ENCODE data around the gene NOL4L. TPM values are rescaled to one million over a fixed set of nuclear protein-coding genes. Genes with fewer than 3 reads are reported as not detected.
"Not testable (repeated sequence)": the region's sequence is repeated elsewhere in the genome, so short reads cannot be mapped to it uniquely, and the experiment has no call there.

The NOL4L gene
- total and polyA plus RNA-seq, 9 donors, result 10.4 to 20.0 (median 16.1) TPM

DNA sequence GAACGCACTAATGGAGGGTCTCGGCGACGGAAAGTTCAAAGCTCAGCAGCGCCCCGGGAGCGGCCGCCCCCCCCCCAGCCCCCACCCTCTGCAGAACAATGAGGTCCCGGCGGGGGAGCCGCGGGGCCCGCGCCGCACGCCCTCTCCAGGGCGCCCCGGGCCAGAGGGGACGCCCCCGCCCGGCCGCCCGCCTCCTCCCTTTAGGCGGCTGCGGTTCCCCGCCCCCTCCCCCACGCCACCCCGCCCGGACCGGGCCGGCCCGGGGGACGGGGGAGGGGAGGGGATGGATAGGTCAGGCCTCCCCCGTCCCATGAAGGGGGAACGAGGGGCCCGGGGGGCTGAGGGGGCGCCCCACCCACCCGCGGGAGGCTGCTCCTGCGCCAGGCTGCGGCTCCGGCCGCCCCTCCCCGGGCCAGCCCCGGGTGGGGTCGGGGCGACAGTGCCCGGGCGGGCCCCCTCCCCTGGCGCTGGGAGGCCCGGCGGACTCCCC, 1.5 kb downstream of the NOL4L start:
- DNase-seq, result peak; percentile 62
- no peak overlapping the region for H3K27ac ChIP-seq (ENCODE audit: low read length)
- H3K27me3 ChIP-seq (ENCODE audit: control insufficient read depth, insufficient read depth, low read length), result peaks cover 29% of the 10 kb centered on the region
- H3K4me3 ChIP-seq (ENCODE audit: low read length), result peak overlapping the region; percentile 24
- no peaks in the 10 kb centered on the region for H3K36me3 ChIP-seq (ENCODE audit: control insufficient read depth, insufficient read depth, low read length)
- no peaks in the 10 kb centered on the region for H3K9me3 ChIP-seq (replicated peaks; ENCODE audit: control insufficient read depth, low read depth, low read length)
- whole genome bisulfite sequencing (ENCODE audit: insufficient coverage), result 0% methylated on average over 4 of the region's 52 CpGs
- peaks cover 33% of the 10 kb centered on the region for H3K4me1 ChIP-seq (ENCODE audit: control insufficient read depth, insufficient read depth, low read length)

DNA sequence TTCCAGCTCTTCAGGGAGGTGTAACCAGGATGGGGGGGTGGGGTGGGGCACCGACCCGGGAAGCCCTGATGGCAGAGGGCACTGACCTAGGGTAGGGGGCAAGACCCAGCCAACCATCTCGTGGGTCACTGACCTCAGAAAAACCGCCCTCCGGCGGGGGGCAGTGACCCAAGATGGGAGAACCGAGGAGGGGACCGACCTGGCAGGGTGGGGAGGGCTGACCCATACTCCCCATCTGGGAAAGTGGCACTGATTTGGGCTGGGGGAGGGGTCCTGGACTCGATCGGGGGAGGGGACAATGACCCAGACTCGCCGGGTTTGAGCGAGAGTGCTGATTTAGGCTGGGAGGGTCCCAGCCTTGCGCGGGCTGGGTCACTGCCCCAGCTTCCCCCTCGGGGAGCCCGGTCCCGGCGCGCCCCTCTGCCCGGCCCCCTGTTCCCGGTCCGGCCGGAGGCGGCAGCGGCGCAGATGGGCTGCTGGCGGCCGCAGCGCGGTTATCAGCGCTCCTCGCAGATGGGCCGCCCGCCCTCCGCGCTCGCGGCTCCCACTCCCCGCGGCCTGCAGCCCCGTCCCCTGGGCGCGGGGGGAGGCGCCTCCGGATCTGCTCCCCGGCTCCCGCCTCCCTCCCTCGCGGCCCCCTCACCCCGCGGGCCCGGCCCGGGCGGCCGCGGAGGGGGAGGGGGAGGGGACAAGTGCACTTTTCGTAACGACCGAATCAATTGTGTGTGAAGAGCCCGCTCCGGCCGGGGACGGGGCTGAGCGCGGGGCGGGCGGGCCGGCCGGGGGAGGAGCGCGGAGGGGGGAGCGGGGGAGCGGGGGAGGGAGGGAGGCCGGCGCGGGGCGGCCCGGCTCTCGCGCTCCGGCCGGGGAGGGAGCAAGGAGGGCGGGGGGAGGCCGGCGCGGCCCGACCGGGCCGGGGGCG, 2.2 kb downstream of the NOL4L start:
- WGBS (ENCODE audit: insufficient coverage), result 6% methylated on average over 32 of the region's 91 CpGs
- no peaks in the 10 kb centered on the region for H3K36me3 ChIP-seq (ENCODE audit: control insufficient read depth, insufficient read depth, low read length)
- no peak overlapping the region for H3K27ac ChIP-seq (ENCODE audit: low read length)
- peak; percentile 72 for DNase-seq
- H3K27me3 ChIP-seq (ENCODE audit: control insufficient read depth, insufficient read depth, low read length), result peaks cover 25% of the 10 kb centered on the region
- peak overlapping the region; percentile 29 for H3K4me3 ChIP-seq (ENCODE audit: low read length)
- no peaks in the 10 kb centered on the region for H3K9me3 ChIP-seq (replicated peaks; ENCODE audit: control insufficient read depth, low read depth, low read length)
- H3K4me1 ChIP-seq (ENCODE audit: control insufficient read depth, insufficient read depth, low read length), result peaks cover 33% of the 10 kb centered on the region

DNA sequence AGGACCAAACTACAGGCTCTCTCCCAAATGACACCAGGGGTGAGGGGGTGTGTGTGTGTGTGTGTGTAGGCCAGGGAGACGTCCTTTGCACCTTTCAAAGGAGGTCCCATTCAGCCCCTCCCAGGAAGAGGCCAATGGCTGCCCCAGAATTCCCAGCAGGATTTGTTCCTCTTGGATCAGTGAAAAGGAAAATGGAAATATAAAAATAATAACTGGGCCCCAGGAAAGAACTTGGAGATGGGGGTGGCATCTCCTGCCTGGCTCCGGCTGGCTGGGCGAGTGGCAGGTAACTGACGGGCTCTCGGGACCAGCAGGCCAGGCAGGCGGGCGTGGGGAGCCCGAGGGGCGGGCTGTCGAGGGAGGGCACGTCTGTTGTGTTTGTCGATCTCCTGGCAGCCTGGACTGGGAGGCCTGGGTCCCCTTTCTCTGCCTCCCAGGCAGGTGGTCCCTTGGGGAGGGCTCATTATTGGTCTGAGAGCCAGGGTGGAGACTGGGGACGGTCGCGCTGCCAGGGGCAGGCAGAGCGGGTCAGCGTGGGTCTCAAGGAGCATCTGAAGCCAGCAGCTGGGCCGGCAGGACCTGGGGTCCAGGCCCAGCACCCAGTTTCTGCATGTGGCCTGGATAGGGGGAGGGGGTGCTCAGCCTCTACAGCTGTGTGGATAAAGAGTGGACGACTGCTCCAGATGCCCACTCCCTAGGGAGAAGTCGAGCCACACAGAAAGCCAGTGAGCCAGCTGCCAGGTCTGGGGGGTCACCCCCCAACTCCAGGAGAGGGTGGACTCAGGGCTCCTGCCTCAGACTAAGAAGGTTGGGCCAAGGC, 3.1 kb downstream of the NOL4L start:
- peak; percentile 32 for DNase-seq
- H3K27me3 ChIP-seq (ENCODE audit: control insufficient read depth, insufficient read depth, low read length), result peaks cover 16% of the 10 kb centered on the region
- no peaks in the 10 kb centered on the region for H3K9me3 ChIP-seq (replicated peaks; ENCODE audit: control insufficient read depth, low read depth, low read length)
- H3K27ac ChIP-seq (ENCODE audit: low read length), result peak overlapping the region; percentile 54
- H3K4me3 ChIP-seq (ENCODE audit: low read length), result no peak overlapping the region
- H3K36me3 ChIP-seq (ENCODE audit: control insufficient read depth, insufficient read depth, low read length), result no peaks in the 10 kb centered on the region
- 61% methylated on average over 19 of the region's 20 CpGs for WGBS (ENCODE audit: insufficient coverage)
- H3K4me1 ChIP-seq (ENCODE audit: control insufficient read depth, insufficient read depth, low read length), result peaks cover 33% of the 10 kb centered on the region

DNA sequence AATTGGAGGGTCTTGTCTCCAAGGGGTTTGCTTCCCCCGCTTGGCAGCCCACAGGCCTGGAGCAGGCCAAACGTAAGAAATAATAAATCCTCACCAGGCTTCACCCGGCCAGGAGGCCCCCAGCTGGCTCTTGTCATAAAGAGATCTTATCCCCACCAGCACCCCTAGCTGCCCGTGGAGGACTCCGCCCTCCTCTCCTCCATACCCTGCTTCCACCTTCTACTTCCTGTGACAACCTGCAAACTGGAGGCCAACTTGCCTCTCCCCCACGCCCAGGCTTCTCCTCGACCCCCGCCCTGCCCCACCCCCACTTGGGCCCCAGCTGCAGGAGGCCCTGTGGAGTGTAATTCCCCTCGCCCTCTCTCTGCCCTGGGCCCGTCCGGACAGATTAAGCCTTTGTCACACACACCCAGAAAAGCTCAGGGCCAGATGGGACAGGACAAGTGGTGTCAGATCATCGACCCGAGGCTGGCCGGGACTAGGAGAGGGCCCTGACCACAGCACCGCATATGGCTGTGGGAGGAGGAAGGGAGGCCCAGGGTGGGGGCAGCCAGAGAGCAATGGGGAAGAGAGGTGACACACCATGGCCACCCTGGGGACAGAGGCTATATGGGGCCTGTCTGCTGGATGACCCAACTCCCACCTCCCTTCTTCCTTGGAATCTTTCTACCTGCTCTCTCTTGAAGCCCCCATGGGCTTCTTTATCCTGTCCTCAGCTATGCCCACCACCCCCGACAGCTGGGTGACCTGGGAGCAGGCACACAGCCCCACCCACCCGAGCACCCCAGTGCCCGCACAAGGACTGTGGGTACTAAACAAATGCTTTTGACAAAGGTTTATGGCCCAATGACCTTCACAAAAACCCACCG, 3.9 kb downstream of the NOL4L start:
- Histone ChIP-seq H3K4me3 (ENCODE audit: low read length) (no peak overlapping the region), H3K27ac (ENCODE audit: low read length) (peak overlapping the region; percentile 54), H3K36me3 (ENCODE audit: control insufficient read depth, insufficient read depth, low read length) (no peaks in the 10 kb centered on the region), H3K9me3 (replicated peaks; ENCODE audit: control insufficient read depth, low read depth, low read length) (no peaks in the 10 kb centered on the region), H3K4me1 (ENCODE audit: control insufficient read depth, insufficient read depth, low read length) (peaks cover 36% of the 10 kb centered on the region), H3K27me3 (ENCODE audit: control insufficient read depth, insufficient read depth, low read length) (peaks cover 8% of the 10 kb centered on the region)
- 18% methylated on average over 7 of the region's 19 CpGs for WGBS (ENCODE audit: insufficient coverage)
- peak; percentile 58 for DNase-seq

DNA sequence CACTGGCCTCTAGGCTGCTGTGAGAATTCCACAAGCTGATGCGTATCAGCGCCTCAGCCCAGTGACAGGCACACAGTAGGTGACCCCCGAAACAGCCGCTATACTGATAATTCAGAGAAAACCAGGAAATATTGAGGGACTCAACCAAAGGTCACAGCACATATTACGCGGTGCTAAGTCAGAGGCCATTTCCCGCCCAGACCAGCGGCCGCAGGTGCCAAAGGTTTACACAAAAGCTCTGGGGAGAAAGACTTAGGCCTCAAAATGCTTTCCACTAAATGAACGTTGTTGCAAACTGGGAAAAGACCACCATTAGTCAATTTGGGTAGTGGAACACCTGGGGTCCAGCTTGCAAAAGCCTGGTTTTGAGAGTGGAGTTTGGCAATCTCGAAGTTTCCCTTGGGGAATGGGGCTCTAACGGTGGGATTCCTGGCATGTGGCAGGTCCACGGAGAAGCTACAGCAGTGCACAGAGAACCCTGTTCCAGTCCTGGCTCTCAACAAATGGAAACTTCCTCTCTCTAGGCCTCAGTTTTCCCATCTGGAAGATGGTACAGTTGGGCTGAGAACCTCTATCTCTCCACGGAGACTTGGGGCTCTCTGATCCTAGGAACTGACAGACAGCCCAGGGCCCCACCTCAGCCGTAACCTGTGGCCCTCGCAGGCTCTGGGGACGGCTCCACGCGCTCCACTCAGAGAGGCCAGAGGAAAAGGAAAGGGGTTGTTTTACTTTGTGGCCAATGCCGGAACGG, 4.7 kb downstream of the NOL4L start:
- Histone ChIP-seq H3K9me3 (replicated peaks; ENCODE audit: control insufficient read depth, low read depth, low read length) (no peaks in the 10 kb centered on the region), H3K27ac (ENCODE audit: low read length) (peak overlapping the region; percentile 54), H3K36me3 (ENCODE audit: control insufficient read depth, insufficient read depth, low read length) (no peaks in the 10 kb centered on the region), H3K4me3 (ENCODE audit: low read length) (no peak overlapping the region), H3K27me3 (ENCODE audit: control insufficient read depth, insufficient read depth, low read length) (no peaks in the 10 kb centered on the region), H3K4me1 (ENCODE audit: control insufficient read depth, insufficient read depth, low read length) (peaks cover 30% of the 10 kb centered on the region)
- 71% methylated on average over 14 of the region's 21 CpGs for WGBS (ENCODE audit: insufficient coverage)
- no peak for DNase-seq

DNA sequence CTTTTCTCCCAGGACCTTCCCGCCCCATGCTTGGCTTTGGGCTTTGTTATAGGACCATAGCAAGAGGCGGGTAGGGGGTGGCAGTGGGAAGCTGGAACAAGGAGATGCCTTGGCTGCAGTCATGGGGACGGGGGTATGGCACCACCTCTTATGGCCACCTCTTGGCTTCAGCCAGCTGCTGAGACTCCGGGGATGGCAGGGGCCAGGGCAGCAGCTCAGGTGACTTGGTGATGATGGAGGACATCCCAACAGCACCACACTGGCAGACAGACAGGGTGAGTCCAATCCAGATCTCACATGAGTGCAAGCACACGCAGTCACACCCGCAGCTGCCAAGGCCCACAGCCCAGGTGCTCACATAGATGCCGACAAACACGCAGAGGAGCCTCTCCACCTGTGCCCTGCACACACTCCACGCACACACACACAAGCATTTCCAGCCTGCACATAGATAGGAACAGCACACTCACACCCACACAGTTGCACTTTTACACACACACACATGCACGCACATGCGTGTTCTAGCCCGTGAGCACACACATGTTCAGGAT, 6.2 kb downstream of the NOL4L start:
- Histone ChIP-seq H3K27me3 (ENCODE audit: control insufficient read depth, insufficient read depth, low read length) (peaks cover 2% of the 10 kb centered on the region), H3K9me3 (replicated peaks; ENCODE audit: control insufficient read depth, low read depth, low read length) (no peaks in the 10 kb centered on the region), H3K4me3 (ENCODE audit: low read length) (no peak overlapping the region), H3K4me1 (ENCODE audit: control insufficient read depth, insufficient read depth, low read length) (peaks cover 42% of the 10 kb centered on the region), H3K36me3 (ENCODE audit: control insufficient read depth, insufficient read depth, low read length) (no peaks in the 10 kb centered on the region), H3K27ac (ENCODE audit: low read length) (no peak overlapping the region)
- no peak for DNase-seq
- WGBS (ENCODE audit: insufficient coverage), result 75% methylated on average over 11 of the region's 12 CpGs

DNA sequence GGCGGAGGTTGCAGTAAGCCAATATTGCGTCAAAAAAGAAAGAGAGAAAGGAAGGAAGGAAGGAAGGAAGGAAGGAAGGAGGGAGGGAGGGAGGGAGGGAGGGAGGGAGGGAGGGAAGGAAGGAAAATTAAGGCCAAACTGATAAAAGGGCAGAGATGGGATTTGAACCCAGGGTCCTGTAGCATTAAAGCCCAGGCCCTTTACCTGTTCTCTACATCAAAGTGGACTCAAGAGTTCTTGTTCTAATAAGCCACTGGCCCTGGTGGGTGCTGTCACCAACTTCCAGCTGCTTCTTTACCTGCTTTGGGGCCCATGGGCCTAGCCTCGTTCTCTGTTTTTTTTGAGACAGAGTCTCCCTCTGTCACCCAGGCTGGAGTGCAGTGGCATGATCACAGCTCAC, 7.1 kb downstream of the NOL4L start:
- H3K9me3 ChIP-seq (replicated peaks; ENCODE audit: control insufficient read depth, low read depth, low read length); H3K36me3 ChIP-seq (ENCODE audit: control insufficient read depth, insufficient read depth, low read length); H3K27ac ChIP-seq (ENCODE audit: low read length); DNase-seq; H3K4me3 ChIP-seq (ENCODE audit: low read length); H3K27me3 ChIP-seq (ENCODE audit: control insufficient read depth, insufficient read depth, low read length): not testable (repeated sequence)
- H3K4me1 ChIP-seq (ENCODE audit: control insufficient read depth, insufficient read depth, low read length), result peaks cover 42% of the 10 kb centered on the region
- WGBS (ENCODE audit: insufficient coverage), result 45% methylated on average over 1 of the region's 3 CpGs

DNA sequence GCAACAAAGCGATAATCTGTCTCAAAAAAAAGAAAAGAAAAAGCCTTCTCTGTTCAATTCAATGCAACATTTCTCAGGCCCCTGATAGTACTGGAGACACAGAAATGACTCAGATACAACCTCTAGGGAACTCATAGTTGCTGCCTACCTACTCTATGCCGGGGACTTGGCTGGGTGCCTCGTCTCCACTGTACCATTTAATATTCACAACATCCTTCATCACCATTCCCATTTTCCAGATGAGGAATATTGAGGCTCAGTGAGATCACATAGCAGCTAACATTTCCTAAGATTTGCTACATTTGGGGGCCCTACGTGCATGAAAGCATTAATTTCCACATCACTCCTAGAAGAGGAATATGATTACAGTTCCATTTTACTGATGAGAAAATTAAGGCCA, 7.5 kb downstream of the NOL4L start:
- H3K9me3 ChIP-seq (replicated peaks; ENCODE audit: control insufficient read depth, low read depth, low read length), result no peaks in the 10 kb centered on the region
- H3K4me3 ChIP-seq (ENCODE audit: low read length), result no peak overlapping the region
- peaks cover 40% of the 10 kb centered on the region for H3K4me1 ChIP-seq (ENCODE audit: control insufficient read depth, insufficient read depth, low read length)
- peaks cover 2% of the 10 kb centered on the region for H3K27me3 ChIP-seq (ENCODE audit: control insufficient read depth, insufficient read depth, low read length)
- no peak for DNase-seq
- no peak overlapping the region for H3K27ac ChIP-seq (ENCODE audit: low read length)
- H3K36me3 ChIP-seq (ENCODE audit: control insufficient read depth, insufficient read depth, low read length), result no peaks in the 10 kb centered on the region
- WGBS (ENCODE audit: insufficient coverage), result 60% methylated on average over 1 of the region's 4 CpGs

DNA sequence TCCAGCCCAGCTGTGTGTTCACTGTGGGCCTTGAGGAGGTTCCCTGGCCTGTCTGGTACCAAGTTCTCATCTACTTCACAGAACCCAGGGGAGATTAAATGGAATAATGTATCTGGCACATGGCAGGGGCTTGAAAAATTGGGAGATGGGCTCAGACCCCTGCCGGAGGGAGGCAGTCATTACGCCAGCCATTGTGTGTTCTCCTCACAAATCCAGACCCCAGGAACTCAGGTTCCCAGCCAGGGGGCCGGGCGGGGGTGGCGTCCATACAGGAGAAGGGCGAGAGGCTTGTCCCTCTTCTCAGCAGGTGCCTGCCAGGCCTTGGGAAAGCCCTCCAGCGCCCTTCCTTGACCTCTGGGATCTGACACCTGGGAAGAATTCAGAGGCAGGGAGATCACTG, 8.1 kb downstream of the NOL4L start:
- Histone ChIP-seq H3K27me3 (ENCODE audit: control insufficient read depth, insufficient read depth, low read length) (peaks cover 2% of the 10 kb centered on the region), H3K4me3 (ENCODE audit: low read length) (no peak overlapping the region), H3K4me1 (ENCODE audit: control insufficient read depth, insufficient read depth, low read length) (peaks cover 34% of the 10 kb centered on the region), H3K36me3 (ENCODE audit: control insufficient read depth, insufficient read depth, low read length) (no peaks in the 10 kb centered on the region), H3K27ac (ENCODE audit: low read length) (no peak overlapping the region), H3K9me3 (replicated peaks; ENCODE audit: control insufficient read depth, low read depth, low read length) (no peaks in the 10 kb centered on the region)
- 75% methylated on average over 5 of the region's 7 CpGs for WGBS (ENCODE audit: insufficient coverage)
- no peak for DNase-seq
